DMS79 treated with DMSO at 0.1 percent for 48 hours (cell line): ENCODE data around the gene PACRG.
"Not testable (repeated sequence)": the region's sequence is repeated elsewhere in the genome, so short reads cannot be mapped to it uniquely, and the experiment has no call there.

ENCODE experiments used
- DNase-seq: peaks from one replicate; lab custom pipeline; 2025; lab: John Stamatoyannopoulos, UW

The PACRG gene

DNA sequence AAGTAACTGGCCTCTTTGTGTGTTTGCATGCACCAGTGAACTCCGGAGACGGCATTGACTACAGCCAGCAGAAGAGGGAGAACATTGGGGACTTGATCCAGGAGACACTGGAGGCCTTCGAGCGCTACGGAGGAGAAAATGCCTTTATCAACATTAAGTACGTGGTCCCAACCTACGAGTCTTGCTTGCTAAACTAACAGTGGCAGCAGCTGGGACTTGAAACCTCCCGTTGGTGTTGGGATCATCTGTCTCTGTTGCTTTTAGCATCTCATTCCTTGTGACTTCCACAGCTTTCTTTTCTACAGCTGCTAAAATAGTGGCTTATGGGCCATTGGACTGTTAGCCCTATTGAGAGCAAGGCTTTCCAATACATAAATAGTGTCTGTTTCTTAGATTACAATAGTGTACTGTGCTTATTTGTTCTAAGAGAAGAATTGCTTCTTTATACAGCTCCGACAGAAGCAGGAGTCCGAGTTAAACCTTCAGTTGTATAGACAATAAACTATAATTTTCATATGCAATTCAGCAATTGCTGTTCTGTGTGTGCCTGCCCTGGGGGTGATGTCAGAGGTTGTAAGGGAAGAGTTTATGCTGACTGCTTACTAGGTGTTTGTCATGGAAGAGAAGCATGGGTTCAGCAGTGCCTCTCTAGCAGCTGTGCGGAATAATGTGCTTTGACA, 587.2 kb downstream of the PACRG start:
- DNase-seq, result no peak

DNA sequence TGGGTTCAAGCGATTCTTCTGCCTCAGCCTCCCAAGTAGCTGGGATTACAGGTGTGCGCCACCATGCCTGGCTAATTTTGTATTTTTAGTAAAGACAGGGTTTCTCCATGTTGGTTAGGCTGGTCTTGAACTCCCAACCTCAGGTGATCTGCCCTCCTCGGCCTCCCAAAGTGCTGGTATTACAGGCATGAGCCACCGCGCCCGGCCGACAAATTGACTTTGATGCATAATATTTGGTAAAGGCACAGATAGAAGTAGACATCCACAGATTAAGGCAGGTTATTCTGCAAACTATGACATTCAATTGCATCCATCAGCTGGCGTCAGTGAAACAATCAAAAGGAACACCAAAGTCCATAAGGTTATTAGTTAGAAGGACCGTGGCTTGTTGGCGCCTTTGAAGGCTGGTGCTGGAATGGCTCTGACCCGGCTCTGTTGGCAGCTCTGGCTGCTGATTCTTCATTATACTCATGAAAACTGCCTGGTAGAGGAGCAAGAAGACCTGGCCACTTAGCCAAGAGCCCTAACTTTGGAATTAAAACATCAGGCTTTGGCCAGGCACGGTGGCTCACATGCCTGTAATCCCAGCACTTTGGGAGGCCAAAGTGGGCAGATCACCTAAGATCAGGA, 589.2 kb downstream of the PACRG start:
- DNase-seq, result not testable (repeated sequence)

DNA sequence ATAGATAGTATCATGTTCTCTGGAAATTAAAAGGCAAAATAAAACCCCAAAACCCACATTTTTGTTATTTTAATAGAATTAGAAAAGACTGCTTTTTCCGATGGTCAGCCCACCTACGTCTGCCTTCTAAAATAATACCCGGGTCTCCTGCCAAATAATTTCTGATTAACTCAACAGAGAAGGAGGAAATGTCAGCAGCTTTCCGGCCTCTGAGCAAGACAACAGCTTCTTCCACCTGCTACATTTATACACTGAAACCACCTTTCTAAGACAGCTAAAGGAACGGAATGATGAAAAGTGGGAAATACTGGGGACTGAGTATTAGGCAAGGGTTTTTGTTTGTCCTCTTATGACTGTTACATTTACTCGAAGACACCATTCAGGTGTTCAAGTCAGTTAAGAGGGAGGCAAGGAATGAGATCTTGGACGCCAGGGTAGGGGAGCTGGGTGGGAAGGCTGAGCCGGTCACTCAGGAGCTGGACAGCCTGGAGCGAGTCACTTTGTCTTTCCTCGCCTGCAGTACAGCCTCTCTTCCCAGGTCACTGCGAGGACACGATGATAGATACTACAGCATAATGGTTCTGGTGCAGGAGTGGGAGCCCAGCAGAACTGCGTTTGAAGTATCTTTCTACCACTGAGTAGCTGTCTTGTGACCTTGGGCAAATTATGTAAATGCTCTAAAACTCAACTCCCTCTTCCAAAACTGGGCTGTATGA, 590.5 kb downstream of the PACRG start:
- DNase-seq, result no peak

DNA sequence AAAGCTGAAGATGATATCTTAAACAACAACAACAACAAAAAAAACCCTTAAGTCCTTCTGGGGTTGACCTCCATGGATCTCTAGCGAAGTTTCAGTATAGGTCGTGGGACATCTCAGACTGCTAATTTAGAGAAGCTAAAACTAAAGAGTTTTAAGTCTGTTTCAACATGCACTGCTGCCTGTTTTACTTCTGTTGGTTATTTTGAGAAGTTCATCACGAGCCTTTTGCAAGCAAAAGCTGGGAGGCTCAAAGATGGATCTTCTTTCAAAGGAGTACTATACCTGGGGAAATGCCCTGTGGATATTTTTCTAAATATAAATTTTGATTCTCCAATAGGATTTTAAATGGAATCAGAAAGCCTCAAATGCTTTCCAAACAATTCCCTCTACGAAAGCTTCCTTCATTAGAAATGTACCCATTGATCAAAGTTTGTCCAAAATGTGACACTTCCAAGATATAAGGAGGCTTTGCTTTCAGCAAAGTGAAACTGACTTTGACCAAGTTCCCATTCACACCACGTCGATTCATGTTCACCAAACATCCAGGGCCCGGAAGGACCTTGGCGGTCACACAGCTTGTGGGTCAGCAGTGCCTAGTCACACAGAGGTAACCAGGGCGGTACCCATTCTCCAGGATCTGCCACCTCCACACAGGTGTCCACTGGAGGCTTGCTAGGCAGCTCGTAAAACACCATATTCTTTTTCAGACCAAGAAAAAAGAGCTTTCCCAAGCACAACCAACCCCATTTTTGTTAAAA, 592.0 kb downstream of the PACRG start:
- no peak for DNase-seq

DNA sequence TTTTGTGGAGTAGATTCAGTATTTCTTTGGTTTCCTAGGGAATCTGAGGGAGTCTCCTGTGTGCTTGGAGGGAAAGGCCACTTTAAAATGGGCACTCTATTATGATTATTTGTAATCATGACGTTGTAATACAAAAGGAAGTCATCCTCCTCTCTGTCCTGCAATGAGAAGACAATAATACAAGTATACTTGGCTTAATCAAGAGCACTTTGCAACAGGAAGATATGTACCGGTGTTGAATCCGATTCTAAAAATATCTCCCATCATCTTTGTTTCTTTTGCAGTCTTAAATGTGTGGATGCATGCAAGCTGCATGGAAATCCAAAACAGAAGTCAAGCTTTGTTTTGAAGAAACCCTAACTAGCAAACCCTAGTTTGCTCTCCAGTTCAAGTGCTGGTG, 592.6 kb downstream of the PACRG start:
- DNase-seq, result no peak

DNA sequence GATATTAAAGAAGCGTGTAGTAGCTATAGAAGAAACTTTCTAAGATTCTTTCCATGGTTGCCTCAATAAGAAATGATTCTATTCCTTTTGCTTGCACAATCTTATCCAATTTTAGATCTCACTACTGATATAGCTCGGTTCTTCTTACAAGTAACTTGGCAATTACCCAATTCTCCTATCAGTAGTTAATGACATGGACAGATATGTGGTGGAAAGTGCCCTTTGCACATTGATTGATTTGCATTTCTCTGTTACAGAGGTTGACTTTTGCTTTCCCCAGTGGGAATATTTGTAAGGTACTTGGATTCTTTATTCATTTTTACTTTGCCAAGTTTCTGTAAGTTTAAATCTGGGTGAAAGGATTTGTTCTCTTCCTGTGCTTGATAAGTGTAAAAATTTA, 593.0 kb downstream of the PACRG start:
- DNase-seq, result no peak

DNA sequence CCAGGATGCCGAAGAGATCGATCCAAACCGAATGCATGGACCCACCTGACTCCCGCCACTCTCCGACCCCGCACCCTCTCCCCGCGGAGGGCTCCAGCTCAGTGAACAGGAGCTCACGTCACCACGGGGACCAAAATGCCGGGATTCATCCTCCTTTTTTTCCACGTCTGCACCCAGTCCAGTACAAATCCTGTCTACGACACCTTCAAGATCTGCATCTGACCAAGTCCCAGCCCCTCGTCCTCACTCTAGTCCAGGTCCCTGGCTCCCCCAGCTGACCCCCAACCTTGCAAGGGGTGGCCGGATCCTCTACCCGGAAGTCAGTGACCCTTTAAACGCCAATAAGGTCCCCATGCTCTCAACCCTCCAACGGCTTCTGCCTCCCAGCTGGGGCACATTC, 593.9 kb downstream of the PACRG start:
- DNase-seq, result no peak

DNA sequence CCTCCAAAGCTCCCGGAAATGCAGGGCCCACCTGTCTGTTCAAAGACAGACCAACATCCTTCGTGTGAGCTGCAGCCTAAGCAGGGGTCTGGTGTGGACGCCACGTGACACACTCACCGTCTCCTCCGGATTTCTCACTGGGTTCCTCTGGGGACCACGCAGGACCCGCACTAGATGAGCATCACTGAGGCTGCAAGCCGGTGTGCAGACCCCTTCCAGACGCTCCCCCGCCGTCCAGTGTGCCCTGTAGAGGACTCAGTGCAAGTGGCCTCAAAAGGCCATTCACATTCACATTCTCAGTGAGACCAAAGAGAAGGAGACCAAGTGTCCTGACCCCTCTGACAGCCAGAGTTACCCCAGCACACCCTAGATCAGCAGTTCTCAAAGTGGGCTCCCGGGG, 595.5 kb downstream of the PACRG start:
- no peak for DNase-seq

DNA sequence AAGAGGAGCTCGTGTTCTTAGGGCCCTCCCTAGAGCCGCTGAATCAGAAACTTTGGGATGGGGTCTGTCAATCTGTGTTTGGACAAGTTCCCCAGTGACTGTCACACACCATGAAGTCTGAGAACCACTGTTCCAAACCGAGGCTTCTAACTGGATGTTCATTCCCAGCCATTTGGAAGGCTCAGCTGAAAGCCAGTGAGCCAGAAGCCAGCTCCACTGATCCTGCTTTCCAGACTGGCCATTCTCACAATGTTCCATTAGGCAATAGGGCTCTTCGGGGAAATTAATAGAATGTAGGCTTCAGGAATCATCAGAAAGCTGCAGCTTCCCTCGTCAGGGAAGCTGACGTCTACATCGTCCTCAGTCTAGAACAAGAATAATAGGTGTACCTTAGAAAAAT, 595.9 kb downstream of the PACRG start:
- no peak for DNase-seq

DNA sequence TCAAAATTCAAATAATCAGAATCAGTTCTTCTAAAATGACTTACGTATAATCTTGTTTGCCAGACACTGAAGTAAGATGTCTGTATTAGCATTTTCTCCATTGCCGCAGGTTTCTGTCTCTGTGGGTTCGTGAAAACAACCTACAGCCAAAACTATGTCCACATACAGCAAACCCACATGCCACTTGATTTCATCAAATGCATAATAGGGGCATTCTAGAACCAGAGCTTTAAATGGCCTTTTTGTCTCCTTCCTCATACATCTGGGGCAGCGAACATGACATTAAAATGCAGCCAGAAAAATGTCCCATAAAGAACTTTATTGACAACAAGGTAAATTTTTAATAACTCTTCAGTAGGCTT, 596.5 kb downstream of the PACRG start:
- no peak for DNase-seq

DNA sequence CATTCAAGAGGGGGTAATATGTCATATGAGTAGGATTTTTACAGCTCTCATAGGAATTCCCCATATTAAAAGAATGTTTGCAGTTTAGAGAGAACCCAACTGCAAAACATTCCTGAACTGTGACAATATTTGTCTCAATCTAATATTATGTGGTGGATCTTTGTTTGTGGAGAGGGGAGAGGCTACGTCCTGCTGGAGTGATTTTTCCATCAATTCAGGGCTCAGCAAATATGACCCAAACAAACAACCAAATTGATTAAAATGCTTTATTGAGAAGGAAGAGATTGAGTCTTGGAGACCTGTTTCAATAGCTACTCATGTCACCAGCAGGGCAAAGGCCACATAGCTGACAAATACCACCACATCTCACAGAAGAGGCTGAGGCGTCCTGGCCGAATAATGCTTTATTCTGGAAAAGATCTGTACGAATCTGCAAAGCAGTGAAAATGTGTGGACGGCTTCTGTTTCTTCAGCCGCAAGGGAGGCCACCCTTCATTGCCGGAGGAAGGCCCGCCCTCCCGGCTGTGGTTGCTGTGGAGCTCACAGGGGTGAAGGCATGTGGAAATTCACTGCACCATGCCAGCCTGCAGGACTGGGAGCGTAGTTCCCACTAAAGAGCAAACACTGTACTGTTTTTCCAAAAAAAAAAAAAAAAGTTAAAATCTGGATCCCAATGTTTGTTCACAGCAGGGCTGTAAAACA, 597.1 kb downstream of the PACRG start:
- DNase-seq, result no peak

DNA sequence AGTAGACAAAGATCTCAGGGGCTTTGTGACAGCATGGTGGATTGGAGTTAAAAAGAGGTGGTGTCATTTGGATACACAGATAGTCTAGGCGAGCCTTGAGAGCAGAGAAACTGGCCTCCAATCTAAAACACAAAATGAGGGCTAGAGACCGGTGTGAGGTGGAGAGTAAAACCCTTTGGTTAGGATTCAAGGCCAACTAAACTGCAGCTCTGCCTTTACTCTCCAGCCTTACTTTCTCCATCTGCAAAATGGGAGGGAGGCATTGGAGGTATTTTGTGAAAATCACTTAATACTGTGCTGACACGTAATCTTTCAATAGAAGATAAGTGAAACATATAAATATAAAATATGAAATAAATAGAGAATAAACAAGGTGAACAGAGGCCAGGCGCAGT, 597.6 kb downstream of the PACRG start:
- no peak for DNase-seq

DNA sequence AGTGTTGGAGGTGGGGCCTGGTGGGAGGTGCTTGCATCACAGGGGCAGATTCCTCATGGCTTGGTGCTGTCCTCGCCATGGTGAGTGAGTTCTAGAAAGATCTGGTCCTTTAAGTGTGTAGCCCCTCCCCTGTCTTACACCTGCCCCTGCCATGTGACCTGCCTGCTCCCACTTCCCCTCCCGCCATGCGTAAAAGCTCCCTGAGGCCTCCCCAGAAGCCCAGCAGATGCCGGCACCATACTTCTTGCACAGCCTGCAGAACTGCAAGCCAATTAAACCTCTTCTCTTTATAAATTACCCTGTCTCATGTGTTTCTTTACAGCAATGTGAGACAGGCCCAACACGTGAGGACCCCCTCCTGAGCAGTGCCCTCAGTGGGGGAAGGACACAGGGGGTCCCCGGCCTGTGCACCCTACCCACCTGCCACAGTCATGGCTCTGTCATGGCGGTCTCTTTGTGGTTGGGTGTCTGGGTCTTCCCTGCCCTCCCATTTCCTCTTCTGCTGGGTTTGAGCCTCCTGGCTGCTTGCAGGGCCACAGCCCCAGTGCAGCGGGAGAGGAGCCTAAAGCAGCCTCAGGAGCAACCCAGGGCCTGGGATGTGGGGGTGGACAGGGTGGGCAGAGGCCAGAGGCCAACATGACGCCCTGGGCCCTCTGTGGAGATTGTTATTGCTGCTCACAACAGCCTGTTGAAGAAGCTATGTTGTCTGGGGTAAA, 599.5 kb downstream of the PACRG start:
- no peak for DNase-seq

DNA sequence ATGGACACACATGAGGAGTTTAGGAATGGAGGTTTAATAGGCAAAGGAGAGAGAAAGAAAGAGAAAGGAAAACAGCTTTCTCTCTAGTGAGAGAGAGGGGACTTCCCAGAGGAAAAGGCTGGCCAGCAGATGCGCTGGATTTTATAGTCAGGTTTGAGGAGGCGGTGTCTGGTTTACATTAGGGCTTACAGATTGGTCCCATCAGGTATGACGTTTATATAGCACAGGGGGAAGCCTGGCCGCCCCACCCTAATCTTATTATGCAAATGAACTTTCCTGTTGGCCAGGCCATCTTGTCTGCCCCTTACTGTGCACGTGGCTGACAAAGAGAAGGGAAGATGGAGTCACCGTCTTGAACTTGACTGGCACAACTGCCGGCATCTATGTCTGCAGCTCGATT, 600.1 kb downstream of the PACRG start:
- no peak for DNase-seq

DNA sequence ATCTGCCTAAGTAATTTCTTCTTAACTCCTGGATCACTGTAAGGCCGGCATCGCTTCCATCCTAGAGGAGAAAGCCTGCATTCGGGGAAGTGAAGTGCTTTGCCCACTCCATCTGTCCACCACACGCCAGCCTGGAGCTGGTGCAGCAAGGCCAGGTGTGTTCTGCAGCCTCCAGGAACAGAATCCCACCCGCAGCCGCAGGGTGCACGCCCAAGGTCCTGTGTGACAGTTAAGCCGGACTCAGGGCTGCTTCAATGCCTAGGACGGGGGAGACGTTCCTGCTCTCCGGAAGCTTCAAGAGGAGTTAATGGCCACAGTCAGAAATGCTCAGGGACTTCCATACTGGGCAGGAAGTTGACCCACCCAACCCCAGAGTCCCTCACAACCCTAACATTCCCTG, 600.6 kb downstream of the PACRG start:
- DNase-seq, result no peak

DNA sequence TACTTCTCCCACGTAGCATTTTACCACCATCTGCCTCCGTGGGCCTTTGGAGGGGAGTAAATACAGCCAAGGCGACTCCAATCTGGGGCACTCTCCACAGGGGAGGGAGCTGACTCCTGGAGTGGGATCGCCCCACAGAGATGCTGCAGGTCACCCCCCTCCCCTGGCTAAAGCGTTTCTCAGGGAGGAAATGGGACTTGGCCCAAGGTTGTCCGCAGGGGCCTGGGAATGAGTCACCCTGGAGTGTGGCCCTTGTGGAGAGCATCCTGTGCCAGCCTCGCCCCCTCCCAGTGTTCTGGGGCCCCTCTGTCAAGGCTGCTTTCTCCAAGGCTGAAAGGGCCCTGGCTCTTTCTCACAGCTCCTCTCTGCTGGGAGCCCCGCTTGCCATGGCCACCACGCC, 602.2 kb downstream of the PACRG start:
- no peak for DNase-seq

DNA sequence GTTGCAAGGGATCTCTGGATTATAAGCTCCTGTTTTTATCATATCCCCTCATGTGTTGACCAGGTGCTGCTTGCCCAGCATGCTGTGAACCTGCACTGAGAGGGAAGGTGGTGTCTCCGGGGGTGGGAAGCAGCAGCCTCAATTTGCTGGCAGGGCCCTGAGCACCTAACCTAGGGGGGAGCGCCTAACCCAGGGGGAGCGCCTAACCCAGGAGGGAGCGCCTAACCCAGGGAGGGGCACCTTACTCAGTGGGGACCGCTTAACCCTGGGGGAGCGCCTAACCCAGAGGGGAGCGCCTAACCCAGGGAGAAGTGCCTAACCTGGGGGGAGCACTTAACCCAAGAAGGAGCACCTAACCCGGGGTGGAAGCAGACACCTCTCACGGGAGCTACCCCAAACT, 603.5 kb downstream of the PACRG start:
- DNase-seq, result no peak

DNA sequence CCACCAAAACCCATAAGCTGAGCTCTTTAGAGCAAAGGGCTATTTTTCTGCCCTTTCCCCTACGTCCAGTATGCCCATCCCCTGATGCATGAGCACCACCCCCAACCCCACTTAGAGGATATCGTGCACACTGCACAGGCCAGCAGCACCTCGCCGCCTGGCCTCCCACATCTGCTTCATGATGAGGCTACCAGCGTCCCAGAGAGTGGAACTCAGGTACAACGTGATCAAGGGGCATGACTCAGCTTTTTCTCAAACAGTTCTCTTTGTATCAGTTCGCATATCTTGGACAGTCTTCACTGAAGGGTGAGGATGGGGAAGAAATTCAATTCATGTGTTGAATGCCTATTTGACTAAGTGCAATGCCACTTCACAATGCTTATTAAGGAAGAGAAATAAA, 604.8 kb downstream of the PACRG start:
- no peak for DNase-seq

DNA sequence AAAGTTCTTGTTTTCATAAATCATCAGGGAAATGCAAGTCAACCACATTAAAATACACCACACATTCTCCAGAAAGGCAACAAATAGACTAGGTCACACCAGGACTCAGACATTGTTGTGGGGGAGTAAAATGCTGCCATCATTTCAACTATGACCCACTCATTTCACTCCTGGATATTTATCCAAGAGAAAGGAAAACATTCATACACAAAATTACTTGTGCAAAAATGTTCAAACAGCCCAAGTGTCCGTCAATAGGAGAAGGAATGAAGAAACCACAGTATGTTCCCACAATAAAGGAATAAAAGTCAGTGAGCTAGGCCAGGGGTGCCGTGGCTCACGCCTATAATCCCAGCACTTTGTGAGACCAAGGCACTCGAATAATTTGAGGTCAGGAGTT, 605.3 kb downstream of the PACRG start:
- DNase-seq, result no peak

DNA sequence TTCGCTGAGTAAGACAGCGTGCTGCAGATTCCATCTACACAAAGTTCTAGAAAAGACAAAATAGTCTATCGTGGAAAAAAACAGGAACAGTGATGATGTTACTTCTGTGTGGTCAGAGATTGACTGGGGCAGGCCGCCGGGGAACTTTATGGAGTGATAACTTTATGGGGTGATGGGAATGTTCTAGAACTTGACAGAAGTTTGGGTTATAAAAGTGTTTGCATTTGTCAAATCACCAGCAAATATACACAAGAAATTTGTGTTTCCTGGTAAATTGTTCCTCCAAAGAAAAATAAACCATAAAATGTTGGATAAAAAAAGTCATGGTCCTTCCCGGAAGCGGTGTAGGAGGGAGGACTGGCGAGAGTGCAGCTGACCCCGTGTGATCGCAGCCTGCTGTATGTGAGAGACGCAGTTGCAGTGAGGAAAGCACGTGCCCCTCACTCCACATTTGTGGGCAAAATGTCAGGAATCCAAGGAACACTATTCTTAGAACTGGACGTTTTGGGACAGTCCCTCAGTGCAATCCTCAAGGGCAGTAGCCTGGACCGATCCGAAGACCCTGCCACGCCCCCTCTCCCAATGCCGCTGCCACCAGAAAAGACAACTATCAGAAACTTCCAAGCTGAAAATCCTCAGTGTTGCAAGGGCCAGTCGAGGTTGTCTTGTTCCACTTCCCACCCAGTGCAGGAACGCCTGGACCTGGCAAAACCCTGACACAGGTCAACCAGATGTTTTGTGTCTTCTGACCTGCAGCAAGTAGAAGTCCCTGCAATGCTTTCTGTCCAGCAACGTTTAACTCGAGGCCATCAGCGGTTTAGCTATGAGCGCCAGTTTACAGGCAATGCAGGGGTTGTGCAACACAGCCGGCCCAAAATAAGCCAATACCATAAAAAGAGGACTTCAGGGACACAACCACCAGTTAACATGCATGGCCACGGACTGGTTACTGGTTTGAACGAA, 606.2 kb downstream of the PACRG start:
- no peak for DNase-seq
